Hepatocyte (in vitro differentiated cells): ENCODE measurements around the gene DEXI. TPM values are rescaled to one million over a fixed set of nuclear protein-coding genes. Genes with fewer than 3 reads are reported as not detected.

Source experiments
- DNase-seq: peaks from one replicate; pipeline ENCODE4 v3.0.0-alpha.2; 2016; ENCODE audit warnings: low spot score
- H2AFZ ChIP-seq: fragments of 200-600 bp; sonication (generic); 2 replicates; pipeline ENCODE4 v1.6.0; 2016; ENCODE audit warnings: antibody characterized with exemption, mild to moderate bottlenecking
- H3K27ac ChIP-seq: fragments of 200-600 bp; sonication (generic); 2 replicates; pipeline ENCODE4 v1.5.1; 2016; ENCODE audit warnings: mild to moderate bottlenecking
- H3K27me3 ChIP-seq: fragments of 200-600 bp; sonication (generic); 2 replicates; pipeline ENCODE4 v1.6.1; 2016
- H3K36me3 ChIP-seq: fragments of 200-600 bp; sonication (generic); replicated peaks from 2 replicates; pipeline ENCODE4 v1.5.1; 2016; ENCODE audit warnings: low read depth; ENCODE audit not compliant: insufficient read depth
- H3K4me1 ChIP-seq: fragments of 200-600 bp; sonication (generic); 2 replicates; pipeline ENCODE4 v1.5.1; 2016; ENCODE audit warnings: mild to moderate bottlenecking, moderate library complexity; ENCODE audit not compliant: insufficient read depth
- H3K4me2 ChIP-seq: fragments of 200-600 bp; sonication (generic); 2 replicates; pipeline ENCODE4 v1.6.0; 2016
- H3K4me3 ChIP-seq: fragments of 200-600 bp; sonication (generic); 2 replicates; pipeline ENCODE4 v1.5.1; 2016; ENCODE audit warnings: mild to moderate bottlenecking
- H3K79me2 ChIP-seq: fragments of 200-600 bp; sonication (generic); 2 replicates; pipeline ENCODE4 v1.6.0; 2017; ENCODE audit warnings: mild to moderate bottlenecking
- H3K9me2 ChIP-seq: fragments of 200-600 bp; sonication (generic); replicated peaks from 2 replicates; pipeline ENCODE4 v1.6.0; 2017; ENCODE audit warnings: mild to moderate bottlenecking; ENCODE audit not compliant: insufficient read depth
- H3K9me3 ChIP-seq: fragments of 200-600 bp; sonication (generic); 2 replicates; pipeline ENCODE4 v1.5.1; 2016; ENCODE audit warnings: low read depth, mild to moderate bottlenecking
- H4K20me1 ChIP-seq: fragments of 200-600 bp; sonication (generic); 2 replicates; pipeline ENCODE4 v1.6.0; 2016; ENCODE audit warnings: mild to moderate bottlenecking; ENCODE audit not compliant: insufficient read depth, poor library complexity, severe bottlenecking
- CTCF ChIP-seq: fragments of 200-600 bp; sonication (generic); IDR thresholded peaks from 2 replicates; pipeline ENCODE4 v1.5.1; 2016; ENCODE audit warnings: antibody characterized with exemption, mild to moderate bottlenecking; ENCODE audit not compliant: poor library complexity
- EZH2 ChIP-seq: fragments of 200-600 bp; sonication (generic); IDR thresholded peaks from 2 replicates; pipeline ENCODE4 v1.6.1; 2016; ENCODE audit warnings: antibody characterized with exemption, mild to moderate bottlenecking, borderline replicate concordance
- EZH2phosphoT487 ChIP-seq: fragments of 200-600 bp; sonication (generic); IDR thresholded peaks from one replicate; pipeline ENCODE4 v1.6.1; 2018; ENCODE audit warnings: antibody characterized with exemption, mild to moderate bottlenecking, low read depth, moderate library complexity; ENCODE audit not compliant: unreplicated experiment, severe bottlenecking
- WGBS: methylation state at CpG from one replicate; pipeline ENCODE4 v1.1.6; 2016; ENCODE audit warnings: low lambda C conversion rate; ENCODE audit errors: missing lambda C conversion rate; 5-methylcytosine and 5-hydroxymethylcytosine counted together
- polyA plus RNA-seq: library from polyadenylated mRNA; unstranded; fragments of >200 nt; fragmentation: Nextera tagmentation; extraction: Ambion mirVana; gene quantifications from 2 replicates; pipeline ENCODE4 v1.2.1, GENCODE V29; 2016
- total RNA-seq: library from RNA; depleted of rRNA; stranded (reverse); fragments of >200 nt; gene quantifications from 2 replicates; pipeline ENCODE4 v1.2.3, GENCODE V29; 2014

Gene DEXI
- total and polyA plus RNA-seq, 2 experiments from 2014 or later: 51.6 to 82.4 TPM

- no peak for DNase-seq
- Histone ChIP-seq H3K36me3 (no peaks in the 10 kb centered on the region), H3K9me2 (no peaks in the 10 kb centered on the region), H3K4me2 (peak overlapping the region; percentile 95), H3K9me3 (no peaks in the 10 kb centered on the region), H3K27me3 (no peaks in the 10 kb centered on the region), H4K20me1 (peaks cover 8% of the 10 kb centered on the region), H3K27ac (peak overlapping the region; percentile 48), H3K79me2 (peaks cover 72% of the 10 kb centered on the region), H3K4me3 (no peak overlapping the region), H2AFZ (no peak overlapping the region), H3K4me1 (peaks cover 30% of the 10 kb centered on the region)
- no peak for TF ChIP-seq CTCF
- no peak for TF ChIP-seq EZH2
- no peak for TF ChIP-seq EZH2phosphoT487
- WGBS: 87% methylated on average over 10 of the region's 10 CpGs
Observed at GRCh38 chr16:10947211-10947787, 5.0 kb upstream of the DEXI start.

- H3K27me3 ChIP-seq: no peaks in the 10 kb centered on the region
- H3K4me1 ChIP-seq: peaks cover 25% of the 10 kb centered on the region
- peak overlapping the region; percentile 48 for H3K27ac ChIP-seq
- no peak overlapping the region for H2AFZ ChIP-seq
- no peak overlapping the region for H3K4me3 ChIP-seq
- peak overlapping the region; percentile 95 for H3K4me2 ChIP-seq
- DNase-seq: peak; percentile 65
- peaks cover 69% of the 10 kb centered on the region for H3K79me2 ChIP-seq
- H3K36me3 ChIP-seq: no peaks in the 10 kb centered on the region
- no peaks in the 10 kb centered on the region for H3K9me3 ChIP-seq
- no peaks in the 10 kb centered on the region for H3K9me2 ChIP-seq
- H4K20me1 ChIP-seq: peaks cover 6% of the 10 kb centered on the region
- TF ChIP-seq CTCF (no peak), EZH2phosphoT487 (no peak), EZH2 (no peak)
- WGBS: 20% methylated on average over 5 of the region's 5 CpGs
Observed at GRCh38 chr16:10946308-10946707, 4.0 kb upstream of the DEXI start.

- TF ChIP-seq CTCF (no peak), EZH2 (no peak), EZH2phosphoT487 (no peak)
- H3K27ac ChIP-seq: peak overlapping the region; percentile 67
- WGBS: 53% methylated on average over 14 of the region's 14 CpGs
- peaks cover 16% of the 10 kb centered on the region for H4K20me1 ChIP-seq
- peak overlapping the region; percentile 89 for H3K4me3 ChIP-seq
- H3K9me3 ChIP-seq: no peaks in the 10 kb centered on the region
- peak overlapping the region; percentile 95 for H3K4me2 ChIP-seq
- H3K79me2 ChIP-seq: peaks cover 72% of the 10 kb centered on the region
- H2AFZ ChIP-seq: peak overlapping the region; percentile 78
- peaks cover 30% of the 10 kb centered on the region for H3K4me1 ChIP-seq
- no peaks in the 10 kb centered on the region for H3K36me3 ChIP-seq
- H3K27me3 ChIP-seq: no peaks in the 10 kb centered on the region
- H3K9me2 ChIP-seq: no peaks in the 10 kb centered on the region
- no peak for DNase-seq
Observed at GRCh38 chr16:10945065-10945787, 3.0 kb upstream of the DEXI start.
